Nucleus accumbens (tissue), 56 donors: Measurements from ENCODE around the gene ACTR1B.
A peak's percentile ranks its signal among the peaks of the same experiment; 100 is the strongest.
"Not testable (repeated sequence)": the region's sequence is repeated elsewhere in the genome, so short reads cannot be mapped to it uniquely, and the experiment has no call there.

Experiments used
- DNase-seq, 56 donors: peaks; one replicate each; lab custom pipeline; 2025; lab: John Stamatoyannopoulos, UW

ACTR1B gene

GRCh38 chr2:97691166-97691565 lies 27.3 kb upstream of the ACTR1B start:
- no peak for DNase-seq

DNA sequence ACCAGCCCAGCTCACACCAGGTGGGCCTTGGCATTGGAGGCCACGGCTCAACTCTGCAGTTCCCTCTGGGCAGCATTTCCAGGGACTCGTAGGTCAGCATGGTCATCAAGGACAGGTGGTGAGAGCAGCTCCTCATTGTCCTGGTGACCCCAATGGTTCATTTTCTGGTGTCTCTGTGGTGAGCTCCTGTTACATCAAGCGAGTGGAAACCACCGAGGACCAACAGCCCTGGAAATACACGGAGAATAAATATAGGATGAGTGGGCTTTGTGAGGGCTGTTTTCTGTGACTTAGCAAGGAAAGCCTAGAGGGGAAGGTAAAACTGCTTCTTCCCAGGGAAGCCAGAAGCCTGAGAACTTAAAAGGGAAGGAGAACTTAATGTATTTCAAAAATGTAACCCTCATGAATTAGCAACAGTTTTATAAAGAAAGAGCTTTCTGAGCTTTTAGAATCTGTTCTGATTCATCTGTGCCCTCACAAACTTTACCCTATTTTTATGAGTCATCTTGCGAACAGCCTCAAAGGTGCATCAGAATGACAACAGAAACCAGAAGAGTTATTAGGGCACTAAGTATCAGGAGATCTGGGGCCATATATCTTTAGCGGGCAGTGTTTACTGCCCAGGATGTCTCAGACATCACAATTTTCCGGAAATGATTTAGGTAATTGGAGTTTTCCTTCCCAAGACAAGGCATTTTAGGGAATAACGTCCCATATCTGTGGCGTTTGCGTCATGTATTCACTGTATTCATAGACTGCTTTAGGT lies 24.4 kb upstream of the ACTR1B start:
- no peak for DNase-seq

GRCh38 chr2:97687235-97687634 lies 23.4 kb upstream of the ACTR1B start:
- not testable (repeated sequence) for DNase-seq

DNA sequence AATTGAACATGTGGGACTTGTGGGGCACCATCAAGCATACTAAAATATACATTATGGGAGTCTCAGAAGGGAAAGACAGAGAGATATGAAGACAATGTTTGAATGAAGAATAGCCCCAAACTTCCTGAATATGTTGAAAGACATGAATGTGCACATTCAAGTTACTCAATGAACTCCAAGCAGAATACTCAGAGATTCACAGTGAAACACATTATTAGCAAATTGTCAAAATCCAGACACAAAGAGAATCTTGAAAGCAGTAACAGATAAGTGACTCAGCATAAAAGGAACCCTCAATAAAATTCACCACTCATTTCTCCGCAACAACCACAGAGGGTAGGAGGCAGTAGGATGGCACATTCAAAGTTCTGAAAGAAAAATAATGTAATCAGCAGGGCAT lies 14.5 kb upstream of the ACTR1B start:
- DNase-seq = no peak

GRCh38 chr2:97677480-97677879 lies 13.6 kb upstream of the ACTR1B start:
- DNase-seq = no peak

DNA sequence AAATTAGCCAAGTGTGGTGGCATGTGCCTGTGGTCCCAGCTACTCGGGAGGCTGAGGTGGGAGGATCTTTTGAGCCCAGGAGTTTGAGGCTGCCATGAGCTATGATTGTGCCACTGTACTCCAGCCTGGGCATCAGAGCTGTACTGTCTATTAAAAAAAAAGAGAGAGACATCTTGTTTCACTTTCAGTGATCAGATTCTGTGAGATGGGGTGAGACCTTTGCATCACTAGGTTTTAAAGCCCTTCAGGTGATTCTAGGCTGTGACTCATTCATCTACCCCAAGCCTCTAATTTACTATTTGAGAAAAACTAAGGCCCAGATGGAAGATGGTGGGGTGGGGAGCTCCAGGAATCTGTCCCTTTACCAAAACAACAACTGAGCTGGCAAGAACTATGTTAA lies 12.8 kb upstream of the ACTR1B start:
- no peak for DNase-seq

- no peak for DNase-seq
Observed at GRCh38 chr2:97675430-97676113, 11.7 kb upstream of the ACTR1B start.

DNA sequence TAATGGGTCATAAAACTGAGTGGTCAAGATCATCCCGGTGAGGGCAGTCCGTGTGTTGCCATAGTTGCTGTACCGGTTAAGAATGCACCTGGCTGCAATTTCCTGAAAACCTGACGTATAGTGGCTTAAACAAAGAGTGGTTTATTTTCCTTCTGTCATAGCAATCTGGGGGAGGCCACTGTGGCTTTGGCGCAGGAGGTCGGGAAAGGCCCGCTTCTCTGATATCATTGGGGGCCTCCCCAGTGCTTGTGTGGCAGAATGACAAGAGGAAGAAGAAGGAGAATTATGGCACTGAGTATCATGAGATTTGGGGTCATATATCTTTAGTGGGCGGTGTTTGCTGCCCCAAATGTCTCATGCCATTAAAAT lies 10.1 kb upstream of the ACTR1B start:
- no peak for DNase-seq

DNA sequence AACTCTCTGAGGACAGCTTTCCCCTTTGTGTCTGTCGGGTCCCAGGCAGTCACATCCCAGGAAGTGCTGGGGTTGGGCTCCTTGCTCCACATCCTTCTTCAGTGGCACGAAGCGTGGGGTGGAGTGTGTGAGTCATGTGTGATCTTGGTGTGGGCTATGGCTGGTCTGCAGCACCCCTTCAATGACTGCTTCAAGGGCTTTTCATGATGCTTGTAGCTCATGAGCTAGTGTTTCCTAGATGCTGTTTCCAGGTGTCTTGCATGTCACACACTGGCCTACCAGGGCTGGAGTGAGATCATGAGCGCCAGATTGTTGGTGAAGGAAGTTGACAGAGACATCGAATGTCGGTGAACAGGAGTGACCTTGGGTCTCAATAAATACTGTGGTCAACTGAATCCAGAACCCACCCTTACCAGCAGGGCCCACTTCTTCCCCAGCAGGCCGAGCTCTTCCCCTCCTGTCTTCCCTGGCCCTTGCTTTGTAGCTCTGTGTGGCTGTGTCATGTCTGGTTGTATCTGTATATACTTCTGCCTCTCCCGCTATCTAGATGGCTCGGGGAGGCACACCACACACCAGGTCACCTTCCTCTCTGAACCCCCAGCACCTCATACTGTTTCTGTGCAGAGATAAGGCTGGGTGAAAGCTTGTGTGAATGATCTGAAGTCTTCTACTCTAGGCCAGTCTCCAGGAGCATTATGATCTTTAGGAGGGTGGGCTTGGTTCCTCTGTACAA lies 9.5 kb upstream of the ACTR1B start:
- DNase-seq = no peak

DNA sequence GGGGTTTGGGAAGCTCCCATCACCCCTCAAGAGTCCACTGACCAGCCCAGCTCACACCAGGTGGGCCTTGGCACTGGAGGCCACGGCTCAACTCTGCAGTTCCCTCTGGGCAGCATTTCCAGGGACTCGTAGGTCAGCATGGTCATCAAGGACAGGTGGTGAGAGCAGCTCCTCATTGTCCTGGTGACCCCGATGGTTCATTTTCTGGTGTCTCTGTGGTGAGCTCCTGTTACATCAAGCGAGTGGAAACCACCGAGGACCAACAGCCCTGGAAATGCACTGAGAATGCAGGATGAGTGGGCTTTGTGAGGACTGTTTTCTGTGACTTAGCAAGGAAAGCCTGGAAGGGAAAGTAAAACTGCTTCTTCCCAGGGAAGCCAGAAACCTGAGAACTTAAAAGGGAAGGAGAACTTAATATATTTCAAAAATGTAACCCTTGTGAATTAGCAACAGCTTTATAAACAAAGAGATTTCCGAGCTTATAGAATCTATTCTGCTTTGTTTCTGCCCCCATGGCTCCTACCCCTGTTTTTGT lies 8.8 kb upstream of the ACTR1B start:
- not testable (repeated sequence) for DNase-seq

DNA sequence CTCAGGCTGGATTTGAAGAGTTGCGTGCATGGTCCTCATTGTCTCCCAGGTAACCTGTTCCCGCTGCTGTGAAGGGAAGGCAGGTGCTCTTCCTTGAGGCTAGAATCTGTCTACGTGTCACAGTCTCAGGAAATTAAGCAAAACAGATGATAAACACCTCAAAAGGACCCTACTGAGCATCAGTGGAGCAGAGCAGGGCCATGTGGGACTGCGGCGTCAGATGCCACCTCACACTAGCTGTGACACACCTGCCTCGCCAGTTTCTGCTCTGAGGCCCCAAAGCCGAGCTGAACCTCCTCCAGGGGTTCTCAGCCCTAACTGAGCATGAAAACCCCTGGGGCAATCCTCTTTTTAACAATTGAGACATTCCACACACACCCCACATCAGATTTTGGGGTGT lies 7.7 kb upstream of the ACTR1B start:
- no peak for DNase-seq

DNA sequence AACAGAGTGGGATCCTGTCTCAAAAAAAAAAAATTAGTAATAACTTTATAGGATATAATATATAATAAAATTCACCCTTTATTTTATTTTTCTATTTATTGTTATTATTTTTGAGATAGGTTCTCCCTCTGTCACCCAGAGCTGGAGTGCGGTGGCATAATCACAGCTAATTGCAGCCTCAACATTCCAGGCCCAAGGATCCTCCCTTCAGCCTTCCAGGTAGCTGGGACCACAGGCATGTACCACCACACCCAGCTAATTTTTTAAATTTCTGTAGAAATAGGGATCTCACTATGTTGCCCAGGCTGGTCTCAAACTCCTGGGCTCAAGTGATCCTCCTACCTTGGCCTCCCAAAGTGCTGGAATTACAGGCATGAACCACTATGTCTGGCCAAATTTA lies 6.6 kb upstream of the ACTR1B start:
- no peak for DNase-seq

DNA sequence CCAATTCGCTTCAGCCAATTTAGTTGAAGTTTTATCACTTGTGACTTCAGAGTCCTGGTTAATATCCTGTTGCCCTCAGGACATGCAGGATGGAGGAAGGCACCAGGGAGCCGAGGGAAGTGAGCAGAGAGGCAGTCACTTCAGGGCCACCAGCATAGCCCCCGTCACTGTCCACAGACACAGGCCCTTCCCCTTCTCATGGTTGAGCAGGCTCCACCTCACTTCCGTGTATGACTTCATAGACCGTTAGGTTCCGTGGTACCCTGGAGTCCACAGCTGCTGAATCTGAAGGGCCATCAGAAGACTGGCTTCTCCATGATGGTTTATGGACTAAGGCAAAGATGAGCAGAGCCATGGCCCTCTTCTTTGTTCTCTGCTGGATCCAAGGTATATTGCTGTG lies 5.6 kb upstream of the ACTR1B start, which contains the start of gene C2orf92:
C2orf92 (plus strand) TSS at position 266 of the 400 bp plus-strand sequence; CDS start at position 342, 76 bp downstream.
- DNase-seq = no peak

GRCh38 chr2:97664636-97664970 lies 759 bp upstream of the ACTR1B start:
- no peak for DNase-seq

GRCh38 chr2:97663626-97663961 lies 250 bp downstream of the ACTR1B start:
- peak in 1 of 56 donors; percentile 81 for DNase-seq

DNA sequence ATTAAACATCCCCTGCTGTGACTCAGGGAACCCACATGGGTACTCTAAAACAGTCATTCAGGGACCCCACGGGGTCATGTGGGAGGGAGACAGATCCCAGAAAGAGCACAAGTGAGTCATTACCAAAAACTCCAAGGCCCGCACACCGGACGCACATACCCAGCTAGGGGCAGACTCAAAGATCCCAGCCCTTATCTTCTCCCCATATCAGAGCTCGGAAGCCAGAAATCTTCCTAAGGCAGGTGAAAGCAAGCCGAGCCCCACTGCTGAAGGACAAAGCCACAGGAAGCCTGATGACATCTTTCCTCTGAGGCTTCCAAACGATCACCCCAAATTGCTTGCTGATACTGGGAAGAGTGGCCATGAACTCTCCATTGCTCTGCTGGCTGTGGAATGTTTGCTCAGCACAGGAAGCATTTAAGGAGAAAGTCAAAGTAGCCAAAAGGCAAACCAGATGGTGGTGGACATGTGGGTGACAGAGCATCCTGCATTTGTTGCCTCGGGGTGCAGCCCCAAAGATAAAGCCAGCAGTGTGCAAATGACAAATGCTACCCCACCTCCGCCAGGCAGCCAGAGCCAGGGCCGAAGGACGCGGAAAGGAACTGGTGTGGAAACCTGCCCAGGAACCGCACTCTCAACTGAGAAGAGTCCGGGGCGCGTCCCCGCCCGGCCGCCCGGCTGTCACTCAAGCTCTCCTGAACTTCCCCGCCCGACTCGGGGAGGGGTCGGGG lies 784 bp downstream of the ACTR1B start:
- DNase-seq = peak in 48 of 56 donors; percentile 14 to 77 (median 57)

DNA sequence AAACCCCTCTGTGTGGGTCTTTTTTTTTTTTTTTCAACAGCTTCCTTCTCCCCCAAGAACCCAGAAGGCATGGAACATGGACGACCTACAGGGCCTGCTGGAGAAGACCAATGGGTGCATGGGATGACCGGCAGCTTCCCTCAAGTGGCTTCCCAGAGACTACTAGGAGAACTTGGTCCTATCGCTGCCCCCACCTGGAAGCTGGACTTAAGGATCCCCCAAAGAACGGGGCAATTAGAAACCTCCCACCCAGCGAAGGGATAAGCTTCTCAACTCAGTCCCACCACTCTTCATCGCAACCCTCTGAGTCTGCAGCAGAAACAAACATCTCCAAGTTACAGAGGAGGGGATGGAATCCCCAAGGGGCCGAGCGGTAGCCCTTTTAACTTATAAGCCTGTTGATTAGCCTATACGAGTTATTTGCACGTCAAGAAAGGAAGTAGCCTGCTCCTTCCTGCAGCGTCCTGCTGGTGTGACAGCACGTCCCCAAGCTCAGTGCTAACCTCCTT lies 1.4 kb downstream of the ACTR1B start:
- DNase-seq = no peak

DNA sequence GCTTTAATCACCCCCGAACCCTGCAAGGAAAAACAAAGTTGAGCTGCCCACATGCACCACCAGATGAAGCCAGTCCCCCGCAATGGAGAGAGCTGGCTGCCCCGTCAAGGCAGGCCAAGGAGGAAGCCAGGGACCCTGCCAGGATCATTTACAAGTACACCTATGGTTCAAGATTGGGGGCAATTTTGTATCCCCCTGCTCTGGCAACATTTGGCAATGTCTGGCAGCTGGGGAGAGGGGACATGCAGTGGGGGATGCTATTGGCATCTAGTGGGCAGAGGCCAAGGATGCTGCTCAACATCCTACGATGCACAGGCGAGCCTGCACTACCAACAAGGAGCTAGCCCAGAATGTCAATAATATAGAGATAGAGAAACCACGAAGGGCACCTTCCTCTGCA lies 1.9 kb downstream of the ACTR1B start:
- no peak for DNase-seq

- DNase-seq = no peak
Observed at GRCh38 chr2:97660775-97661389, 3.0 kb downstream of the ACTR1B start.
